ENCODE measurements around the gene FOXO3. TPM values are rescaled to one million over a fixed set of nuclear protein-coding genes. Genes with fewer than 3 reads are reported as not detected.
"Not testable (repeated sequence)": the region's sequence is repeated elsewhere in the genome, so short reads cannot be mapped to it uniquely, and the experiment has no call there.

FOXO3 gene
- total RNA-seq, 3 donors from 2014 or later (not counting 1 experiment from before 2014, with no cell fraction given): 43.1 to 70.4 (median 51.3) TPM

- TF ChIP-seq, protein P1, sequence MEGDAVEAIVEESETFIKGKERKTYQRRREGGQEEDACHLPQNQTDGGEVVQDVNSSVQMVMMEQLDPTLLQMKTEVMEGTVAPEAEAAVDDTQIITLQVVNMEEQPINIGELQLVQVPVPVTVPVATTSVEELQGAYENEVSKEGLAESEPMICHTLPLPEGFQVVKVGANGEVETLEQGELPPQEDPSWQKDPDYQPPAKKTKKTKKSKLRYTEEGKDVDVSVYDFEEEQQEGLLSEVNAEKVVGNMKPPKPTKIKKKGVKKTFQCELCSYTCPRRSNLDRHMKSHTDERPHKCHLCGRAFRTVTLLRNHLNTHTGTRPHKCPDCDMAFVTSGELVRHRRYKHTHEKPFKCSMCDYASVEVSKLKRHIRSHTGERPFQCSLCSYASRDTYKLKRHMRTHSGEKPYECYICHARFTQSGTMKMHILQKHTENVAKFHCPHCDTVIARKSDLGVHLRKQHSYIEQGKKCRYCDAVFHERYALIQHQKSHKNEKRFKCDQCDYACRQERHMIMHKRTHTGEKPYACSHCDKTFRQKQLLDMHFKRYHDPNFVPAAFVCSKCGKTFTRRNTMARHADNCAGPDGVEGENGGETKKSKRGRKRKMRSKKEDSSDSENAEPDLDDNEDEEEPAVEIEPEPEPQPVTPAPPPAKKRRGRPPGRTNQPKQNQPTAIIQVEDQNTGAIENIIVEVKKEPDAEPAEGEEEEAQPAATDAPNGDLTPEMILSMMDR (IDR thresholded peaks at IDR 0.05): no peak
- H3K27ac ChIP-seq (ENCODE audit: low read length): no peak overlapping the region
- intact Hi-C loops (cut with micrococcal nuclease): no loop called here
- WGBS (ENCODE audit: insufficient coverage): 100% methylated on average over 1 of the region's 1 CpG
- DNase-seq (no peak), ATAC-seq (no peak)
- H3K9me3 ChIP-seq (ENCODE audit: control insufficient read depth, insufficient read depth, low read length): no peaks in the 10 kb centered on the region
- H3K27me3 Mint-ChIP-seq (ENCODE audit: low read depth in 2 of 2): no peaks in the 10 kb centered on the region
- peaks cover 4% of the 10 kb centered on the region for H3K36me3 ChIP-seq (ENCODE audit: control insufficient read depth, insufficient read depth, low read length)
- peak overlapping the region; percentile 16 to 66 for H3K27ac Mint-ChIP-seq
- H3K4me3 Mint-ChIP-seq: no peak overlapping the region
- H3K36me3 Mint-ChIP-seq: no peaks in the 10 kb centered on the region
- H3K4me1 Mint-ChIP-seq: peaks cover 40 to 64% of the 10 kb centered on the region in 2 donors
- H3K27me3 ChIP-seq (ENCODE audit: control insufficient read depth, insufficient read depth, low read length): no peaks in the 10 kb centered on the region
- H3K4me3 ChIP-seq (ENCODE audit: low read length): no peak overlapping the region
- H3K9me3 Mint-ChIP-seq: no peaks in the 10 kb centered on the region
- peaks cover 4% of the 10 kb centered on the region for H3K4me1 ChIP-seq (ENCODE audit: control insufficient read depth, insufficient read depth, low read length)
These were observed 117.2 kb downstream of the FOXO3 start for GRCh38 chr6:108677894-108678293.

- not testable (repeated sequence) for H3K4me3 Mint-ChIP-seq; H3K27me3 ChIP-seq (ENCODE audit: control insufficient read depth, insufficient read depth, low read length); H3K36me3 Mint-ChIP-seq
These were observed 119.6 kb downstream of the FOXO3 start for GRCh38 chr6:108680314-108680713.

DNA sequence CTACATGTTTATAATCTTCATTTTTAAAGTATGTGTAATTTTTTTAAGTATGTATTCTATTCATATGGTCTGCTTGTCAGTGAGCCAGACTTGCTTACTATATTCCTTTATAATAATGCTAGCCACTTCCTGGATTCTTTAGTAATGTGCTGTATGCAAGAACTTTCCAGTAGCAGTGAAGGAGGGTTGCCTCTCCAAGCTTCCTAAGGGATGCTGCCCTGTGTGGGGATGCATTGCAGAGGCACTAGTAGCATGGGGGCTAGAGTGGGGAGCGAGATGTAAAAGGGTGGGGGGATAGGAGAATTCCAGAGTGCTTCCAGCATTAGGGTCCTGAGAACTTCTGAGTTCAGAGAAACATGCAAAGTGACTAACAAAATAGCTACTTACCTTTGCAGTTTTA, 121.0 kb downstream of the FOXO3 start:
- peaks cover 14% of the 10 kb centered on the region for H3K4me1 ChIP-seq (ENCODE audit: control insufficient read depth, insufficient read depth, low read length)
- H3K4me3 Mint-ChIP-seq; H3K4me3 ChIP-seq (ENCODE audit: low read length); H3K27me3 Mint-ChIP-seq (ENCODE audit: low read depth in 2 of 2); H3K9me3 Mint-ChIP-seq; H3K27ac Mint-ChIP-seq; intact Hi-C loops (cut with micrococcal nuclease); H3K27ac ChIP-seq (ENCODE audit: low read length); H3K36me3 ChIP-seq (ENCODE audit: control insufficient read depth, insufficient read depth, low read length); H3K27me3 ChIP-seq (ENCODE audit: control insufficient read depth, insufficient read depth, low read length); H3K36me3 Mint-ChIP-seq; DNase-seq; ATAC-seq; H3K9me3 ChIP-seq (ENCODE audit: control insufficient read depth, insufficient read depth, low read length): not testable (repeated sequence)
- 100% methylated on average over 1 of the region's 1 CpG for WGBS (ENCODE audit: insufficient coverage)
- H3K4me1 Mint-ChIP-seq: peaks cover 38 to 58% of the 10 kb centered on the region in 2 donors

More at GRCh38 chr6:108680314-108680713, 119.6 kb downstream of the FOXO3 start:
- peak overlapping the region in 1 of 2 donors; percentile 5 for H3K27ac Mint-ChIP-seq
- H3K9me3 ChIP-seq (ENCODE audit: control insufficient read depth, insufficient read depth, low read length); DNase-seq; H3K27ac ChIP-seq (ENCODE audit: low read length); H3K4me1 ChIP-seq (ENCODE audit: control insufficient read depth, insufficient read depth, low read length); ATAC-seq; H3K36me3 ChIP-seq (ENCODE audit: control insufficient read depth, insufficient read depth, low read length); H3K27me3 Mint-ChIP-seq (ENCODE audit: low read depth in 2 of 2); intact Hi-C loops (cut with micrococcal nuclease); H3K4me3 ChIP-seq (ENCODE audit: low read length); H3K9me3 Mint-ChIP-seq: not testable (repeated sequence)
- WGBS (ENCODE audit: insufficient coverage): 85% methylated on average over 7 of the region's 9 CpGs
- H3K4me1 Mint-ChIP-seq: peaks cover 33 to 55% of the 10 kb centered on the region in 2 donors

DNA sequence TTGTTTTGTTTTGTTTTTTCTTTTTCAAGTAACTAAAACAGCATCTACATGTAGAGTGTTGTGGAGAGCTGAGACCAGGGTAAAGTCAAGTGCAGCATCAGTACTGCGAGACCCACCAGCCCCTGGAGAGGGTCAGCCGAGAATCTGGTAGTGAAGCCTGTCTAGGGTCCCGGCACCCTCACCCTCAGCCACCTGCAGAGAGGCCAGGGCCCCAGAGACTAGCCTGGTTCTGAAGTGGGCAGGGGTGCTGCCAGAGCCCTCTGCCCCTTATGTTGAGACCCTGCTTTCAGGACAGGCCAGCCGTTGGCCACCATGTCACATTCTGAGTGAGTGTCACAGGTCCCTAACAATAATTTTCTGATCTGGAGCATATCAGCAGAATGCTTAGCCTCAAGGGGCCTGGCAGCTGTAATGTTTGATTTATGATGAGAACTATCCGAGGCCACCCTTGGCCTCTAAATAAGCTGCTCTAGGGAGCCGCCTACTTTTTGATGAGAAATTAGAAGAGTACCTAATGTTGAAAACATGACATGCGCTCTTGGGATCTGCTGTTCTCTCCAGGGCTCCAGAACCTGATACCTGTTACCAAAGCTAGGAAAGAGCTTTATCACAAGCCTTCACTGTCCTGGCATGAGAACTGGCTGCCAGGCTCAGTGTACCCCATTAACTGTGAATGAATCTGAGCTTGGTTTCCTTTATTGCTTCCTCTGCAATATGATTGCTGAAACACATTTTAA, 121.8 kb downstream of the FOXO3 start:
- H3K27ac ChIP-seq (ENCODE audit: low read length); H3K9me3 Mint-ChIP-seq; H3K9me3 ChIP-seq (ENCODE audit: control insufficient read depth, insufficient read depth, low read length); H3K36me3 ChIP-seq (ENCODE audit: control insufficient read depth, insufficient read depth, low read length); H3K4me3 ChIP-seq (ENCODE audit: low read length); H3K27me3 Mint-ChIP-seq (ENCODE audit: low read depth in 2 of 2); ATAC-seq; H3K4me3 Mint-ChIP-seq; DNase-seq; H3K36me3 Mint-ChIP-seq; H3K27ac Mint-ChIP-seq; H3K27me3 ChIP-seq (ENCODE audit: control insufficient read depth, insufficient read depth, low read length); intact Hi-C loops (cut with micrococcal nuclease): not testable (repeated sequence)
- peaks cover 14% of the 10 kb centered on the region for H3K4me1 ChIP-seq (ENCODE audit: control insufficient read depth, insufficient read depth, low read length)
- over 99% methylated on average over 6 of the region's 7 CpGs for WGBS (ENCODE audit: insufficient coverage)
- H3K4me1 Mint-ChIP-seq: peaks cover 36 to 53% of the 10 kb centered on the region in 2 donors

GRCh38 chr6:108683976-108684375, 123.3 kb downstream of the FOXO3 start:
- H3K36me3 Mint-ChIP-seq; ATAC-seq; H3K27ac ChIP-seq (ENCODE audit: low read length); H3K4me3 Mint-ChIP-seq; H3K9me3 Mint-ChIP-seq; H3K27ac Mint-ChIP-seq; DNase-seq; intact Hi-C loops (cut with micrococcal nuclease); H3K4me3 ChIP-seq (ENCODE audit: low read length); H3K36me3 ChIP-seq (ENCODE audit: control insufficient read depth, insufficient read depth, low read length); H3K9me3 ChIP-seq (ENCODE audit: control insufficient read depth, insufficient read depth, low read length); H3K27me3 Mint-ChIP-seq (ENCODE audit: low read depth in 2 of 2); H3K27me3 ChIP-seq (ENCODE audit: control insufficient read depth, insufficient read depth, low read length): not testable (repeated sequence)
- WGBS (ENCODE audit: insufficient coverage): no CpG with 5 or more reads among the region's 2 CpGs
- H3K4me1 Mint-ChIP-seq: peaks cover 31 to 46% of the 10 kb centered on the region in 2 donors
- peaks cover 14% of the 10 kb centered on the region for H3K4me1 ChIP-seq (ENCODE audit: control insufficient read depth, insufficient read depth, low read length)
